T-cell (primary cell): ENCODE results near the gene MPL. TPM values are rescaled to one million over a fixed set of nuclear protein-coding genes. Genes with fewer than 3 reads are reported as not detected.

Experiments used
- ATAC-seq, 4 experiments: fragments of 200-7000 bp in 3 of 4; fragments of 150-1000 bp in 1 of 4; cut with Tn5 transposase; replicated peaks in 1 of 4; 1 replicate in 3 of 4; 2 replicates in 1 of 4; pipeline ENCODE4 v1.10.0; 2021; ENCODE audit warnings: moderate library complexity in 3 of 4, mild to moderate bottlenecking in 2 of 4, moderate number of reproducible peaks in 1 of 4
- CTCF ChIA-PET, 2 donors: fragments of 300-600 bp; sonication (Branson Sonifier 250); formaldehyde crosslinking; loops; one replicate each; lab custom pipeline; 2022; ENCODE audit warnings: antibody characterized with exemption in 2 of 2; lab: Charles Lee
- POLR2A ChIA-PET, 2 donors: fragments of 300-600 bp; sonication (Branson Sonifier 250); formaldehyde crosslinking; loops; one replicate each; lab custom pipeline; 2022; ENCODE audit warnings: antibody characterized with exemption in 2 of 2; lab: Charles Lee
- DNase-seq, 35 experiments: peaks; one replicate each; pipeline versions ENCODE4 v3.0.0 to v3.0.0-alpha.2; 2013 to 2023
- H3K27ac ChIP-seq: one replicate; pipeline ENCODE4 v1.5.1; 2013; ENCODE audit warnings: low read length
- H3K27me3 ChIP-seq, 2 experiments: replicated peaks in 1 of 2; 1 replicate in 1 of 2; 2 replicates in 1 of 2; pipeline versions ENCODE4 v1.6.1 to v1.7.0; 2013; ENCODE audit warnings: low read length in 1 of 2, mixed read lengths in 1 of 2; ENCODE audit not compliant: control insufficient read depth in 2 of 2, insufficient read depth in 2 of 2; ENCODE audit errors: extremely low read depth in 1 of 2
- H3K36me3 ChIP-seq, 2 donors: 1 replicate in 1 of 2; 2 replicates in 1 of 2; pipeline versions ENCODE4 v1.6.1 to v1.7.0; 2013; ENCODE audit warnings: low read length in 1 of 2; ENCODE audit not compliant: control insufficient read depth in 2 of 2, insufficient read depth in 1 of 2; ENCODE audit errors: extremely low read depth in 1 of 2
- H3K4me1 ChIP-seq, 2 experiments: 1 replicate in 1 of 2; 2 replicates in 1 of 2; pipeline versions ENCODE4 v1.6.1 to v1.7.0; 2013; ENCODE audit warnings: low read length in 2 of 2, mixed read lengths in 1 of 2; ENCODE audit not compliant: insufficient read depth in 2 of 2, control insufficient read depth in 1 of 2; ENCODE audit errors: extremely low read depth in 1 of 2
- H3K4me3 ChIP-seq, 2 donors: 1 replicate in 1 of 2; 2 replicates in 1 of 2; pipeline versions ENCODE4 v1.5.1 to v1.7.0; 2013; ENCODE audit warnings: mild to moderate bottlenecking in 2 of 2, low read length in 1 of 2, moderate library complexity in 1 of 2; ENCODE audit not compliant: control insufficient read depth in 1 of 2; ENCODE audit errors: extremely low read depth in 1 of 2
- H3K9me3 ChIP-seq: 2 replicates; pipeline ENCODE4 v1.7.0; 2013
- H3K27ac Mint-ChIP-seq, 2 donors: one replicate each; pipeline ENCODE4 v1.8.0; 2020 to 2021; ENCODE audit warnings: mild to moderate bottlenecking in 2 of 2, mixed read lengths in 2 of 2
- H3K27me3 Mint-ChIP-seq, 2 donors: one replicate each; pipeline ENCODE4 v1.8.0; 2021 to 2022; ENCODE audit warnings: mixed read lengths in 2 of 2
- H3K36me3 Mint-ChIP-seq: one replicate; pipeline ENCODE4 v1.8.0; 2021; ENCODE audit warnings: mixed read lengths
- H3K4me1 Mint-ChIP-seq, 3 donors: one replicate each; pipeline ENCODE4 v1.8.0; 2020 to 2022; ENCODE audit warnings: mixed read lengths in 3 of 3, mild to moderate bottlenecking in 1 of 3
- H3K4me3 Mint-ChIP-seq, 3 donors: one replicate each; pipeline ENCODE4 v1.8.0; 2020 to 2022; ENCODE audit warnings: mild to moderate bottlenecking in 3 of 3, mixed read lengths in 3 of 3, moderate library complexity in 3 of 3
- H3K9me3 Mint-ChIP-seq, 3 donors: one replicate each; pipeline ENCODE4 v1.8.0; 2020 to 2022; ENCODE audit warnings: mixed read lengths in 3 of 3
- WGBS: methylation state at CpG from one replicate; pipeline ENCODE4 v1.1.5; 2013; ENCODE audit warnings: missing lambda C conversion rate; ENCODE audit not compliant: insufficient coverage; 5-methylcytosine and 5-hydroxymethylcytosine counted together
- total RNA-seq, 35 experiments: library from RNA in 6 of 35; stranded (reverse) in 6 of 35; fragments of 120-200 nt in 1 of 35; gene quantifications; one replicate each; pipeline versions ENCODE4 v1.2.1 to v1.2.4 and lab custom pipeline; 2013 to 2026

Gene MPL
- total RNA-seq, 5 donors from 2014 or later (not counting 1 experiment from before 2014, with no cell fraction given) = 0.26 to 0.63 (median 0.61) TPM; not detected in 2

GRCh38 chr1:43345120-43345519 lies 7.5 kb downstream of the MPL start:
- Mint-ChIP-seq H3K4me3 (no peak overlapping the region), H3K36me3 (no peaks in the 10 kb centered on the region), H3K4me1 (peaks cover 4 to 7% (median 6%) of the 10 kb centered on the region in 3 donors), H3K27ac (no peak overlapping the region), H3K9me3 (no peaks in the 10 kb centered on the region), H3K27me3 (no peaks in the 10 kb centered on the region)
- CTCF ChIA-PET = no interaction called here
- Histone ChIP-seq H3K27ac (no peak overlapping the region), H3K36me3 (no peaks in the 10 kb centered on the region), H3K9me3 (no peaks in the 10 kb centered on the region), H3K4me3 (no peak overlapping the region), H3K27me3 (no peaks in the 10 kb centered on the region), H3K4me1 (peaks cover 0 to 5% of the 10 kb centered on the region in 2 experiments)
- no peak for DNase-seq
- POLR2A ChIA-PET = no interaction called here
- 90% methylated on average over 2 of the region's 3 CpGs for WGBS
- ATAC-seq = no peak

GRCh38 chr1:43346636-43347035 lies 9.0 kb downstream of the MPL start:
- CTCF ChIA-PET = no interaction called here
- no peak for DNase-seq
- 92% methylated on average over 4 of the region's 5 CpGs for WGBS
- ATAC-seq = no peak
- no peak overlapping the region for H3K27ac ChIP-seq
- no peak overlapping the region for H3K4me3 ChIP-seq
- no peak overlapping the region for H3K27ac Mint-ChIP-seq
- no peak overlapping the region for H3K4me3 Mint-ChIP-seq
- H3K4me1 Mint-ChIP-seq = peaks cover 4 to 7% (median 6%) of the 10 kb centered on the region in 3 donors
- H3K9me3 Mint-ChIP-seq = no peaks in the 10 kb centered on the region
- no peaks in the 10 kb centered on the region for H3K36me3 ChIP-seq
- H3K27me3 ChIP-seq = no peaks in the 10 kb centered on the region
- no peaks in the 10 kb centered on the region for H3K27me3 Mint-ChIP-seq
- POLR2A ChIA-PET = interaction anchor here in 1 of 2 donors (0.6 kb wide), 1 partner anchor 11 kb away, joined by 3 read pairs; no protein-coding TSS in a partner anchor
- peaks cover 0 to 5% of the 10 kb centered on the region in 2 experiments for H3K4me1 ChIP-seq
- H3K36me3 Mint-ChIP-seq = no peaks in the 10 kb centered on the region
- no peaks in the 10 kb centered on the region for H3K9me3 ChIP-seq

DNA sequence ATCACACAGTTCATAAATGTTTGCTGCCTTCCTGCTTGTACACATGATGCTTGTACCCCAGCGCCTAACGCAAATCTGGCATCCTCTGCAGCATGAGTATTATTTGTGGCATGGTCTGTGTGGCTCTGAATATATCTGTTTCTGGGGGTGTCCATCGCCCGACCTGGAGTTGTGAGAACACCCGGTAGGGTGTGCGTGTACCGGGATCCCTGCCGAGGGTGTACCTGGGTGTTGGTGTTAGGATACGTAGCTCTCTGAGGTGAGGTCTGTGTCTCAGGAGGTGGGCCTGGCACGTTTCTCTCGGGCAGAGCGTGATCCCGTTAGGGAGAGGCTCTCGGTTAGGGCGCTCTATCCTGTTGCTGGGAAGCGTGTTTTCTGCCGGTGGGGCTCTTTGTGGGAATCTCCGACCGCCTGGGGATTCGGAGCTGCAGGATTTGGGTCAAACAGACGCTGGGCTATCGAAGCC lies 10.8 kb downstream of the MPL start:
- Mint-ChIP-seq H3K9me3 (no peaks in the 10 kb centered on the region), H3K27me3 (no peaks in the 10 kb centered on the region), H3K4me1 (peaks cover 4 to 15% (median 6%) of the 10 kb centered on the region in 3 donors), H3K4me3 (peak overlapping the region; percentile 7 to 70 (median 14)), H3K36me3 (no peaks in the 10 kb centered on the region), H3K27ac (peak overlapping the region in 1 of 2 donors; percentile 62)
- H3K4me1 ChIP-seq = peaks cover 0 to 5% of the 10 kb centered on the region in 2 experiments
- no peaks in the 10 kb centered on the region for H3K9me3 ChIP-seq
- H3K27ac ChIP-seq = peak overlapping the region; percentile 89
- CTCF ChIA-PET = interaction anchor here in 1 of 2 donors (0.6 kb wide), 1 partner anchor 202 kb away, joined by 4 read pairs; no protein-coding TSS in a partner anchor
- H3K36me3 ChIP-seq = no peaks in the 10 kb centered on the region
- peak overlapping the region in 1 of 2 donors; percentile 51 for H3K4me3 ChIP-seq
- ATAC-seq (no peak), DNase-seq (no peak)
- WGBS = 92% methylated on average over 20 of the region's 22 CpGs
- POLR2A ChIA-PET = no interaction called here
- H3K27me3 ChIP-seq = no peaks in the 10 kb centered on the region

- no peaks in the 10 kb centered on the region for H3K36me3 Mint-ChIP-seq
- Histone ChIP-seq H3K4me1 (peaks cover 0 to 5% of the 10 kb centered on the region in 2 experiments), H3K27ac (peak overlapping the region; percentile 89), H3K9me3 (no peaks in the 10 kb centered on the region), H3K36me3 (no peaks in the 10 kb centered on the region), H3K4me3 (peak overlapping the region in 1 of 2 donors; percentile 51), H3K27me3 (no peaks in the 10 kb centered on the region)
- DNase-seq = peak; percentile 29 to 87 (median 66)
- H3K9me3 Mint-ChIP-seq = no peaks in the 10 kb centered on the region
- WGBS = 58% methylated on average over 68 of the region's 72 CpGs
- peak overlapping the region; percentile 77 to 81 for H3K27ac Mint-ChIP-seq
- no peaks in the 10 kb centered on the region for H3K27me3 Mint-ChIP-seq
- CTCF ChIA-PET = interaction anchor here in 1 of 2 donors (0.6 kb wide), 1 partner anchor 201 kb away, joined by 4 read pairs; no protein-coding TSS in a partner anchor
- peak; percentile 71 to 90 (median 82) for ATAC-seq
- peak overlapping the region; percentile 70 to 77 (median 76) for H3K4me3 Mint-ChIP-seq
- POLR2A ChIA-PET = no interaction called here
- H3K4me1 Mint-ChIP-seq = peaks cover 4 to 15% (median 6%) of the 10 kb centered on the region in 3 donors
Measured at GRCh38 chr1:43348809-43349593, 11.4 kb downstream of the MPL start.

GRCh38 chr1:43349594-43350306 lies 12.1 kb downstream of the MPL start:
- DNase-seq = no peak
- Mint-ChIP-seq H3K27ac (peak overlapping the region; percentile 77 to 81), H3K36me3 (peaks cover 3% of the 10 kb centered on the region), H3K4me3 (peak overlapping the region; percentile 70 to 77 (median 76)), H3K9me3 (no peaks in the 10 kb centered on the region), H3K27me3 (no peaks in the 10 kb centered on the region), H3K4me1 (peaks cover 4 to 15% (median 6%) of the 10 kb centered on the region in 3 donors)
- H3K27ac ChIP-seq = peak overlapping the region; percentile 89
- ChIA-PET CTCF (no interaction called here), POLR2A (no interaction called here)
- no peaks in the 10 kb centered on the region for H3K36me3 ChIP-seq
- ATAC-seq = no peak
- H3K4me1 ChIP-seq = peaks cover 0 to 5% of the 10 kb centered on the region in 2 experiments
- peak overlapping the region in 1 of 2 donors; percentile 51 for H3K4me3 ChIP-seq
- no peaks in the 10 kb centered on the region for H3K27me3 ChIP-seq
- 70% methylated on average over 7 of the region's 11 CpGs for WGBS
- H3K9me3 ChIP-seq = no peaks in the 10 kb centered on the region

DNA sequence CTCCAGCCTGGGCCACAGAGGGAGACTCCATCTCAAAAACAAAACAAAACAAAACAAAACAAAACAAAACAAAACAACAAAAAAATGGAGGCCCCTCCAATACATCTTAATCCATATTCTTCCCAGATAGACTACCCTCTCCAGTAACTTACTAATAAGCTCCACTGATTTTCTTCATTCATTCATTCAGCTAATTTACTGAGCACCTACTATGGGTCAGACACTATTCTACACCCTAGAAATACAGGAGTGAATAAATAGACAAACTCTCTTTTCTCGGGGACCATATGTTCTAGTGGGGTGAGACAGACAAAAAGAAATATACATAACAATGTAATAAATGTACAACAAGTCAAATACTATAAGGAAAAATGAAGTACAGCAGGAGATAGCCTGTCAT lies 13.4 kb downstream of the MPL start:
- Histone ChIP-seq H3K4me3 (no peak overlapping the region), H3K27ac (no peak overlapping the region), H3K4me1 (peaks cover 0 to 5% of the 10 kb centered on the region in 2 experiments), H3K9me3 (no peaks in the 10 kb centered on the region), H3K36me3 (no peaks in the 10 kb centered on the region), H3K27me3 (no peaks in the 10 kb centered on the region)
- no peaks in the 10 kb centered on the region for H3K9me3 Mint-ChIP-seq
- no peak overlapping the region for H3K27ac Mint-ChIP-seq
- no peak for ATAC-seq
- POLR2A ChIA-PET = no interaction called here
- peaks cover 3% of the 10 kb centered on the region for H3K36me3 Mint-ChIP-seq
- DNase-seq = no peak
- no CpG with 5 or more reads among the region's 1 CpG for WGBS
- CTCF ChIA-PET = no interaction called here
- H3K4me1 Mint-ChIP-seq = peaks cover 4 to 15% (median 6%) of the 10 kb centered on the region in 3 donors
- H3K27me3 Mint-ChIP-seq = no peaks in the 10 kb centered on the region
- H3K4me3 Mint-ChIP-seq = no peak overlapping the region
